Neural progenitor cell (in vitro differentiated cells): ENCODE results near the gene INCENP.
"Not testable (repeated sequence)": the region's sequence is repeated elsewhere in the genome, so short reads cannot be mapped to it uniquely, and the experiment has no call there.

Experiments
- CTCF ChIP-seq: fragments of 200-600 bp; sonication (generic); IDR thresholded peaks from 2 replicates; pipeline ENCODE4 v1.5.1; 2017; ENCODE audit warnings: antibody characterized with exemption, mild to moderate bottlenecking
- EZH2 ChIP-seq: fragments of 200-600 bp; sonication (generic); IDR thresholded peaks from 2 replicates; pipeline ENCODE4 v1.6.1; 2017; ENCODE audit warnings: antibody characterized with exemption, mild to moderate bottlenecking, moderate library complexity

- not testable (repeated sequence) for TF ChIP-seq CTCF, EZH2
Measured at GRCh38 chr11:62084801-62085200, 39.0 kb upstream of the INCENP start.
